Stimulated activated CD8-positive, alpha-beta memory T cell treated with anti-CD3 and anti-CD28 coated beads, Interleukin-4, amount 100 ng/mL, for 1 hour (primary cell): ENCODE data around the gene DHRS2.
"Not testable (repeated sequence)": the region's sequence is repeated elsewhere in the genome, so short reads cannot be mapped to it uniquely, and the experiment has no call there.

Source experiments
- DNase-seq, 2 donors: peaks; one replicate each; pipeline ENCODE4 v3.0.0-alpha.2; 2020; ENCODE audit warnings: low read depth in 2 of 2, low spot score in 1 of 2

DHRS2 gene

DNA sequence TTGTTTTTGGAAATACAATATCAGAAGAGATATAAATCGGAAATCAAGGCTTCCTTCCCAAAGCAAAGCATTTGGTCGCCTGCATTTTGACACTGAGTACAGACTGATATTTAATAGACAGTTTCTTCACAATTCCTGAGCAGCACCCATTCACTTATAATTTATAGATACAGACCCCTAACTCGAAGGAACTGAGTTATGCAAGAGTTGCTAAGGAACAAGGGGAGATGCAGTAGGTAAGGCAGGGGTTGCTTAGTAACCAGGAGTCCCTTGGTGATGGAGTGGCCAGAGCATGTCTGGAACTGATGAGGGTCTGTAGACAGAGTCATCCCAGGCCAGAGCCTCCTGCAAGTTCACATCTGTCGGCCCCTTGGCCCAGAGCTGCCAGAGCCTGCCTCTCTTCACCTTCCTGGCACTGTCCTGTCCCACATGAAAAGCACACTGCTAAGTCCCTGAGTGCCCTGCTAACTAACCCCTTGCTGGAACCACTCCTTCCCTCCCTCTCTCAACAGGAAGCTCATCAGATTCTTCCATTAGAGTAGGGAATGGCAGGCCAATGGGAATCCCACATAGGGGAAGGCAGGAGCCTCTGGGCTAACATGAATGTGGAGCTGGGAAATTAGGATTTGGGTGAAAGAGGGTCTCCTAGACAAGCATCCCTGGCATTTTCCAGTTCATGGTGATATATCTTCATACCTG is 3.6 kb upstream of the DHRS2 start:
- no peak for DNase-seq

DNA sequence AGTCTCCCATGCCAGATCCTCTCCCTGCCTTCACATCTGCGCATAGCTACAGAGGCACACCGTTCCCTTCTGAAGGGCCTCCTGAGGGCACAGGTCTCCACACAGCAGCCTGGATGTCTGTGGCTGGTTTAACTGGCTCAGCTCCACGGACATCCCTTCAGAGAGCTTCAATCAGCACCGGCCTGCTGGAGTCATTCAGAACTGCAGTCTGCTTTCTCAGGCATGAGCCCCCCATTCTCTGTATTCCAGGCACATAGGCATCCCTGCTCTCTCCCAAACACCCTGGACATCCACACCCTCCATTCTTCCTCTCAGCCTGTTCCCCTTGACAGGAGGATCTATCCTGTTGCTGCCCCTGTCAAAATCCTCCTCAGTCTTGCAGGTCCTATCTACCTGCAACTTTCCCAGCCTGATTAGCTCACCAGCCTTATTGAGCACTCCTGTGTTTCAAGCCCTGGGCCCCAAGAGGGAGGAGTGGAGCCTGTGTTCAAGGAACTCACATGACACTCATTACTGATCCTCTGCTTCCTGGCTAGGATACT is 2.9 kb upstream of the DHRS2 start:
- DNase-seq = no peak

DNA sequence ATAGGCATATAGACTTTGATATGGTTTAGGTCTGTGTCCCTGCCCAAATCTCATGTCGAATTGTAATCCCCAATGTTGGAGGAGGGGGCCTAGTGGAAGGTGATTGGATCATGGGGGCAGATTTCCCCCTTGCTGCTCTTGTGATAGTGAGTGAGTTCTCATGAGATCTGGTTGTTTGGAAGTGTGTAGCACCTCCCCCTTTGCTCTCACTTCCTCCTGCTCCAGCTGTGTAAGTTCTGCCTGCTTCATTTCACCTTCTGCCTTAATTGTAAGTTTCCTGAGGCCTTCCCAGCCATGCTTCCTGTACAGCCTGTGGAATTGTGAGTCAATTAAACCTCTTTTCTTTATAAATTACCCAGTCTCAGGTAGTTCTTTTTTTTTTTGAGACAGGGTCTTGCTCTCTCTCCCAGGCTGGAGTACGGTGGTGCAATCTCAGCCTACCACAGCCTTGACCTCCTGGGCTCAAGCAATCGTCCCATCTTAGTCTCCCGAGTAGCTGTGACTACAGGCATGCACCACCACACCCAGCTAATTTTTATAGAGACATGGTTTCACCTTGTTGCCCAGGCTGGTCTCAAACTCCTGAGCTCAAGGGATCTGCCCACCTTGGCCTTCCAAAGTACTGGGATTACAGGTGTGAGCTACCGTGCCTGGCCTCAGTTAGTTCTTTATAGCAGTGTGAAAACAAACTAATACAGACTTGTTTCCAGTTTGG is 1.3 kb upstream of the DHRS2 start:
- DNase-seq = not testable (repeated sequence)

DNA sequence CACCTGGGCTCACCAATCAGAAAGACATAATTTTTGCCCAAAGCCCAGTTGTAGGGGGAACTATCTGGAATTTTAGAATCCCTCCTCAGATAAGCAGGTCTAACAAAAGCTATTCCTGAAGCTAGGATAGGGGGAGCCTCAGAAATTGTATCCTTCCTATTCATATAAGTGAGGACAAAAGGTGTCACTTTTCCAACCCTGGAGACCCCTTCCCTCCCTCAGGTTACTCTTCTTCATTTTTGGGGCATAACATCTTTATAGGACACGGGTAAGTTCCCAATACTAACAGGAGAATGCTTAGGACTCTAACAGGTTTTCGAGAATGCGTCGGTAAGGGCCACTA is 1.1 kb downstream of the DHRS2 start:
- not testable (repeated sequence) for DNase-seq

DNA sequence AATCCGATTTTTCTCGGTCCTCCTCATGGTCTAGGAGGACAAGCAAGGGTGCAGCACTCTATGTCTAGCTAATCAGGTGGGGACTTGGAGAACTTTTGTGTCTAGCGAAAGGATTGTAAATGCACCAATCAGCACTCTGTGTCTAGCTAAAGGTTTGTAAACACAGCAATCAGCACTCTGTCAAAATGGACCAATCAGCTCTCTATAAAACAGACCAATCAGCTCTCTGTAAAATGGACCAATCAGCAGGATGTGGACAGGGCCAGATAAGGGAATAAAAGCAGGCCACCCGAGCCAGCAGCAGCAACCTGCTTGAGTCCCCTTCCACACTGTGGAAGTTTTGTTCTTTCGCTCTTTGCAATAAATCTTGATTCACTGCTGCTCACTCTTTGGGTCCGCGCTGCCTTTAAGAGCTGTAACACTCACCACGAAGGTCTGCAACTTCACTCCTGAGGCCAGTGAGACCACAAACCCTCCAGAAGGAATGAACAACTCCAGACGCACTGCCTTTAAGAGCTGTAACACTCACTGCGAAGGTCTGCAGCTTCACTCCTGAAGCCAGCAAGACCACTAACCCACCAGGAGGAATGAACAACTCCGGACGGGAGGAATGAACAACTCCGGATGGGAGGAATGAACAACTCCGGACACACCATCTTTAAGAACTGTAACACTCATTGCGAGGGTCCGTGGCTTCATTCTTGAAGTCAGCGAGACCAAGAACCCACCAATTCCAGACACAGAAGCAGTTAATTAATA is 1.7 kb downstream of the DHRS2 start:
- DNase-seq = not testable (repeated sequence)

DNA sequence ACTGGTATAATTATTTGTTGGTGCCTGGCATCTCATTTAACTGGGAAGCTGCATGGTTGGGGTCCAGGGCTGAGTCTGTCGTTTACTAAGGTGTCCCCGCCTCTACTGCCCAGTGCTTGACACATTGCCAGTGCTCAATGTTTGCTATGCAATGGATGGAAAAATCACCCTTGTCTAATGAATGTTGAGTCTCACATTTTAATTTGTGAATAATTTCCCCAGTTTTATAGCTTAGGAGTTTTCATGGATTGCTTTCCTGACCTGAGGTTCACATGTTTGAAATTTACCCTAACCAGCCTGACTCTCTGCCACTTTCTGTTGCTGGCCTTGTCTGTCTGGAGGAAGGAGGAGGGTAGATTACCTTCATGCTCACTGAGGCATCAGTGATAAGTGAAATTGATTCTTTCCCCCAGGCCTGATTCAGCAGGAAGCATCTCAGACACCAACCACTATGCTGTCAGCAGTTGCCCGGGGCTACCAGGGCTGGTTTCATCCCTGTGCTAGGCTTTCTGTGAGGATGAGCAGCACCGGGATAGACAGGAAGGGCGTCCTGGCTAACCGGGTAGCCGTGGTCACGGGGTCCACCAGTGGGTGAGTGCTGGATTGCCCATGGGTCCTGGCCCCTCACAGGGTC is 2.4 kb downstream of the DHRS2 start:
- DNase-seq = no peak

DNA sequence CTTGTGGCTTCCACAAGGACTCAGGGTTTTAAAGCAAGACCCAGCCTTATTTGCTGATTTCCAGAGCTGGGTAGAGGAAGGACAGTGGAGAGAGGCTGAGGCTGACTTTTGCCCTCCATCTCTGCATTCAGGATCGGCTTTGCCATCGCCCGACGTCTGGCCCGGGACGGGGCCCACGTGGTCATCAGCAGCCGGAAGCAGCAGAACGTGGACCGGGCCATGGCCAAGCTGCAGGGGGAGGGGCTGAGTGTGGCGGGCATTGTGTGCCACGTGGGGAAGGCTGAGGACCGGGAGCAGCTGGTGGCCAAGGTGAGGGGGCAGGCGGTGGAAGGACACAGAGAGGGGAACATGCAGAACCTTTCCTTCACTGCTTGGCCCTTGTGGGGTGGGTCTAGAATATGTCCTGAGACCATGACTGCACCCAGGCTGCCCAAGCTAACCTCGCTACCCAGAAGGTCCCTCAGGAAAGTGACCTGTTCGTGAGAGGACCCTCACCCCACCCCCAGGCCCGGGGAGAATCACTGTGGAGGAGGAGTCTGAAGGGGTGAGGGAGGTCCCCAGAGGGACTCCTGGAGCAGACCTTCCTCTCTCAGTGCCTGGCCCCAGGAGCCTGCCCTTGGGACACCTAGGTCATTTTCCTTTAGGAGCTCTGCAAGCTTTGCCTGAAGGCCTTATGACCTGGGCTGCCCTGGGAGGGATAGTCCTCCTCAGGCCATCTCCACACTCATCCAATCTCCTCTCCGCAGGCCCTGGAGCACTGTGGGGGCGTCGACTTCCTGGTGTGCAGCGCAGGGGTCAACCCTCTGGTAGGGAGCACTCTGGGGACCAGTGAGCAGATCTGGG is 3.1 kb downstream of the DHRS2 start:
- DNase-seq = no peak

DNA sequence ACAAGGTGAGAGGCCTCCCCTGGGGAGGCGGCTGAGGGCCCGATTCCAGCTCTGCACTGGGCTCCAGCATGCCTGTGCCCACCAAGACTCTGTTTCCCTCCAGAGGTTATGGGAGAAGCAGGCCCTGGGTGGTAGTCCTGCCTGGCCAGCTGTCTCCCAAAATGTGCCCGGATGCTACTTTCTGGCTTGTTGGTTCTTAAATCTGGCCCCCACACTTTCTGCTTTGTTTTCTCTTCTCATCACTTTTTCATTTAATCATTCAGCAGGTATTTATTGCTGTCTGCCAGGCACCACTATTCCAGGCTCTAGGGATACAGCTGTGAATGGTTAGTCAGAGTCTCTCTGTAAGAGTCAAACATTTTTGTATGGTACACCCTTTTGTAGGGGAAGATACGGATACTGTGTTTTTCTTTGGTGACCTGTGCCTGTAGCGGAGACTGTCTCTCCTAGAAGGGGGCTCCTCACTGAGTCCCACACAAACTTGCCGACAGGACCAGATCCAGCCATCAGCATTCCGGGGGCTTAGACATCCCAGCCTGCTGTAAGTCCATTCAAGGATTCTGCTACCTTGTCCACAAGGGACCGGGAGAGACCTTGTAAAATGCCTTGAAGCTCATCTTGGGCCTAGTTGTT is 3.8 kb downstream of the DHRS2 start:
- no peak for DNase-seq

DNA sequence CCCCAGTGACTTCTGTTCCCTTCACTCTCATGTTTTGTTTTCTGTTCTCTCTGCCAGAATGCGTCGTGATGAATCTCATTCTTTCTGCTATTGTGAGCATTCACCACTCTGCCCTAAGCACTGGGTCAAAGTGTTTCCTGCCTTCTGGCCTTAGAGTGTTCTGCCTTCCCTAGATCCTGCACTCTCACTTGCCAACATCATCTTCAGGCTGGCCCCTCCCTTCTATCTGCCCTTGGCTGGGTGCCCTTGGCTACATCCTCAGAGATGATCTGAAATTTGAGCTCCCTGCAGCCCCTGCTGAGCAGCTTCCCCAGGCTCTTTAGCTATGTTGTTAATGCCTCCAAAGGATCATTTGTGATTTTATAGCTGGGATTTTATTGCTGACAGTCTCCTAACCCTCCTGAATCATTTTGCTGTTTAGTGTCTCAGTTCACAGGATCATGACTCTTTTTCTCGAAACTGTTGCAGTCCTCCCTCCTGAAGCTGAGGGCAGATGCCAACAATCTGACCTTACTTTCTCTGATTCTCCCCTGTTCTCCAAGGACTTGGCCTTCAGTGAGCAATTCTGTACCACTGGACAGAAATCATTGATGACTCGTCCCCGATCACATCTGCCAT is 4.5 kb downstream of the DHRS2 start:
- no peak for DNase-seq

DNA sequence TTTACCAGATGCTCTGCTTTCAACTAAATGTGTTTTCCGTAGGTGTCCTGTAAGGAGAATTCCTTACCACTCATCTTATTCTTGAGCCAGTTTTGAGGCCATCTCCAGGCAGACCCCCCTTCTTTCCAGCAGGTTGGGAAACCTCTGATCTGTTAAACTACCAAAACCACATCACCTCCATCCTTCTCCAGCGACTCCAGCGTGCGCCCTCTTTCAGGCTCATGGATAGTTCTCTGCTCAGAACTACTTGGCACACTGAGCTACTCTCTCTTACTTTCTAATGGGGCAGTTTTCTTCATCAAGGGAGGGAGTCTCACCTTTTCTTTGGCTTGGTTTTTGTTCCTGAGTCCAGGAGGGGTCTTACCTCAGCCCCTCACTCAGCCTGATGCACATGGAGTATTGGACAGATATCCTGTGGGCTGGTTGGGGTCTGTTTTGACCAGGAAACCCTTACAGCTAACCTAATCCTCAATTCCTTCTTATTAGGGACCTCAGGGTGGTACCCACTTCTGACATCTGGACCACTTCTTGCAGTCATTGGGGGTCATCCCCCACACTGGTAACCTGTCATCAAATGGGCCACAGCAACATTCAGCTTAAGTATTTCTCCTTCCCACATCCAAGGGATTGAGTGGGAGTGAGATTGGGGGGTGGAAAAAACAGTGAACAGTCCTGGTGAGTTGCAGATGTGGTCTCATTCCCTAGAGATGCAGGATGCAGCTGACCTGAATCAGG is 5.2 kb downstream of the DHRS2 start:
- no peak for DNase-seq

DNA sequence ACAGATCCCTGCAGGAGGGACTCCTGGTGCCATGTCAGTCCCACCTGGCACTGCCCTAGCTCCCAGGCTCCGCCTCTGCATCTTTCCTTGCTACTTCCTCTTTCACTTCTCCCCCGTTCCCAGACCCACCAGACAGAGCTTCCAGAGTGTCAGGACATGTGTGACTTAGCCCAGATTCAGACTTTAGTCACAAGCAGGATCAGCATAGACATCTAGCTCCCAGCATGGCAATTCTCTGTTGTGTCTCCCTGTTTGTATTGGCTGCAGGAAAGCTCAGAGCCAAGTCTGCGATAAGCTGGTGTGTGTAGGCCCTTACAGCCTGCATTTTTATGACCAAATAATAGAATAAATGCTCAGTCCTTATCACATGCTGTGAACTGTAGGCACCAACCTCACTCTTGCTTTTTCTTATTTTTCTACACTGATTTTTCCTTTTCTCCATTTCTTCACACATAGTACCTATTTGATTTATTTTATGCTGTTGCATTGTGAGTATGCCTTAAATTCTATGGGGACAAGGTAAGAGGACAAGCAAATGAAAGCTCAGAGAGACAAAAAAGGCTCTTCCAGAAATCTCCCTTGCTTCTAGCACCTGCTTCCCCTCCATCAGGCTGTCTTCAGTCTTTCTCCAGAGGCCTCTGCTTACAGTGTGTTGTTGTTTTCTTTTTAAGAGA is 5.9 kb downstream of the DHRS2 start:
- no peak for DNase-seq

DNA sequence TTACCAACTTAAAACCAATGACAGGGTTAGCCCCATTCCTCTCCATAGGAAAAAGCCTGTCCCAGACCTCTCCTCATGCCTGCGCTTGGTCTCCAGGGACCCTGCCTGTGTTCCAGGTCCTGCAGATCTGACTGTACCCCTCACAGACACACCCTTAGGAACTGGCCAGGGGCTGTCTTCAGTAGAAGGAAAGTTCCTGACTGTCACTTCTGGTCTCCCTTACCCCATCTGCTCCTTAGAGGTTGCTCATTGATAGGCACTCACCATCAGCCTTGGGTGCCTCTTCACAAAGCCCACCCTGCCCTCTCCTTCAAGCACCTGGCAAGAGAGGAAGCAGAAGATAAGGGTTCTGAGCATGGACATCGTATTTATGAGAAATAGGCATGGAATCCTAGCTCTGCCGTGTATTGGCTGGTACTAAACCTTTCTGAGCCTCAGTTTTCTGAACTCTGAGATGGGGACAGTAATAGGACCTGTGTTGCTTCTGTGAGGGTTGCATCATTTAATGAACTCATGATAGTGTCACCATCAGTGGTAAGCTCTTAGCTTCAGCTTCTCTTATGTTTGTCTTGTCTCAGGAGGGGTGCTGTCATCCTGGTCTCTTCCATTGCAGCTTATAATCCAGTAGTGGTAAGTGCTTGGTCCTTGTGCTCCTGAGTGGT is 7.5 kb downstream of the DHRS2 start:
- no peak for DNase-seq

DNA sequence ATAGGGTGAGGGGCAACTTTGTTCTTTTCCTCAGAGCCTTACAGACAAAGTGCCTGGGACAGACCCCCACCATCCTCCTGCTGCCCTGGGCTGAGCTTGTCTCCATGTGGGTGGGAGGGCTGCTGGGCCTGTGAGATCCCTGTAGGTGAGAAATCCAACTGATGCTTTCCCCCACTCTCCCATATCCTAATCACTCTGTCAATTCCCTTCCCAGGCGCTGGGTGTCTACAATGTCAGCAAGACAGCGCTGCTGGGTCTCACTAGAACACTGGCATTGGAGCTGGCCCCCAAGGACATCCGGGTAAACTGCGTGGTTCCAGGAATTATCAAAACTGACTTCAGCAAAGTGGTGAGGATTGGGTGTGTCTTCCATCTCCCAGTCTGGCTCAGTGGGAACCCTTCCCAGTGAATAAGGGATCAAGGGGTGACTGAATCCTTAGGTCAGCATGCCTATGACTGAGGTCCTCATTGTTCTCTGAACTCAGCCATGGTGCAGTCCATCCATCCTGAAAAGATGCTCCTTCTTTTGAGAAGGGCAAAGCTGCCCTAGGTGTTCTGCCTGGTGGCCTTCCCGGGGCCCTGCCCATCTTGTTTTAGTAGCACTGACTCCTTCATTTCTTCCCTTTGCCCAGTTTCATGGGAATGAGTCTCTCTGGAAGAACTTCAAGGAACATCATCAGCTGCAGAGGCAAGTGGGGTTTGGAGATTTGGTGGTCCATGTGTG is 8.2 kb downstream of the DHRS2 start:
- DNase-seq = no peak

DNA sequence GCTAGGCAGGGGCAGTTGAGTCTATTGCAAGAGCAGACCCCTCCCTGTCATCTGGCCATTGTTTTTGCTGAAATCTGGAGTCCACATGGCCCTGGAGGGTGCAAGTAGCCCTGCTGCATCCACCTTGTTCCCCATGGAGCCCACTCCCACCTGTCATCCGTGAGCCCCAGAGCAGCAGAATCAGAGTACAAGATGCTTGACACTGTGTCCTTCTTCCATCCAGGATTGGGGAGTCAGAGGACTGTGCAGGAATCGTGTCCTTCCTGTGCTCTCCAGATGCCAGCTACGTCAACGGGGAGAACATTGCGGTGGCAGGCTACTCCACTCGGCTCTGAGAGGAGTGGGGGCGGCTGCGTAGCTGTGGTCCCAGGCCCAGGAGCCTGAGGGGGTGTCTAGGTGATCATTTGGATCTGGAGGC is 8.8 kb downstream of the DHRS2 start:
- DNase-seq = no peak

DNA sequence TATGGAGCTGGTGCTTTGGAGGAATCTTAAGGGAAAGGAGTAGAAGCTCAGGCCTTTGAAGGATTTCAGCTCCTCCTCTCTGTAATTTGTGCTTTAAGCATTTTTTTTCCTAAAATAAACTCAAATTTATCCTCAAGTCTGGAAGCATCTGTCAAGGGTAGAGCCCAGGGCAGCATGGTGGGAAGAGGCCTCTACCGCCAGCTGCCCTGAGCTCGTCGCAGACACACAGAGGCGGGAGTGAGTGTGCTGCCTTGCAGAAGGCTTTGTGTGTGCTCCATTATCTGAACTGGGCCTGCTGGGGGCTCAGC is 9.3 kb downstream of the DHRS2 start:
- DNase-seq = no peak

DNA sequence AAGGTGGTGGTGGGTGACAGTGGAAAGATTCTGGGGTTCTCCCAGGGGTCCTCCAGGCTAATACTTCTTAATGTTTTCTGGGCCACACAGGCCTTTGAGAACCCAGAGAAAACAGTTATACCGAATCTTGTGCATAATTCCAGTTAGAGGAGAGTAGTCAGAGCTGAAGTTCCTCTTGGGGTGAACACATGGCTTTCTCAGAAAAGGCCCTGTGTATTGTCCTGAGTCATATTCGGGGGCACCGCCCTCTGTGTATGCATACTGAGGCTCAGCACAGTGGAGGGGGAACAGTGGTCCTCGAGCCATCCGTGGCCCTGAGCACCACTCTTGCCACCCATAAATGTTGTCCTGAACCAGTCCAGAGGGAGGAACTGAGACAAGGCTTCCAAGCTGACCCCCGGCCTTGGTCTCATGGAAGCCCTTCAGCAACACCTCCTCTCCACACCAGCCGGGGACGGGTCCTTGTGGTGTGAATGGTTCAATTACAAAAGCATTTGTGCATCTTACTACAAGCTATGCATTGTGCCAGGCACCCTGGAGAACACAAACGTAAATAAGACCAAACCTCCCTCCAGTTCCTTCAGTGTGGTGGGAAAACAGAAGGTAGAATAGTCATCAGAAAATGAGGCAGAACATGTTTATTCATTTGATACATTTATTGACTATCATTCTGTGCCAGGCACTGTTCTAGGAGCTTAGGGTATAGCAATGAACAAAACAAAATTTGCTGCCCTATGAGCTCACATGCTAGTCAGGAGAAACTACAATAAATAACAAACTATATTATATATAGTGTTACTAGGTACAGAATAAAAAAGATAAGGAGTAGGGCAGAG is 9.9 kb downstream of the DHRS2 start:
- no peak for DNase-seq
